ENCODE measurements around the gene ATXN1. TPM values are rescaled to one million over a fixed set of nuclear protein-coding genes. Genes with fewer than 3 reads are reported as not detected.

Gene ATXN1
- total RNA-seq, 4 donors from 2014 or later, result 48.7 to 166 (median 105) TPM

GRCh38 chr6:16783952-16784565, 22.8 kb upstream of the ATXN1 start:
- no peak overlapping the region for H3K27ac ChIP-seq
- TF ChIP-seq POLR2AphosphoS5 (IDR thresholded peaks at IDR 0.05) (no peak), POLR2A (IDR thresholded peaks at IDR 0.05) (no peak), EP300 (IDR thresholded peaks at IDR 0.05; ENCODE audit: low read depth) (no peak), CTCF (IDR thresholded peaks at IDR 0.05) (no peak)
- WGBS, 2 donors (ENCODE audit: low coverage in 1 of 2), result 94% methylated on average over 2 of the region's 2 CpGs; no CpG with 5 or more reads in 1 of the 2 donors
- H3K27me3 ChIP-seq, result no peaks in the 10 kb centered on the region
- intact Hi-C loops (cut with DNase I; ENCODE audit: low total_unique reads), result no loop called here
- no peaks in the 10 kb centered on the region for H3K36me3 ChIP-seq
- H3K9me3 ChIP-seq, result no peaks in the 10 kb centered on the region
- H3K4me3 ChIP-seq, result no peak overlapping the region
- no peaks in the 10 kb centered on the region for H3K4me1 ChIP-seq
- in situ Hi-C loops (cut with MboI; ENCODE audit: low pct_ligation_motif_present in 1 of 4, low pct_unique_long_range_greater_than_20kb in 1 of 4, low sequenced_read_pairs in 3 of 4), result loop anchor here in 1 of 4 donors (25.0 kb wide), 1 partner anchor 278 kb away; no protein-coding TSS in a partner anchor
- DNase-seq, result no peak

DNA sequence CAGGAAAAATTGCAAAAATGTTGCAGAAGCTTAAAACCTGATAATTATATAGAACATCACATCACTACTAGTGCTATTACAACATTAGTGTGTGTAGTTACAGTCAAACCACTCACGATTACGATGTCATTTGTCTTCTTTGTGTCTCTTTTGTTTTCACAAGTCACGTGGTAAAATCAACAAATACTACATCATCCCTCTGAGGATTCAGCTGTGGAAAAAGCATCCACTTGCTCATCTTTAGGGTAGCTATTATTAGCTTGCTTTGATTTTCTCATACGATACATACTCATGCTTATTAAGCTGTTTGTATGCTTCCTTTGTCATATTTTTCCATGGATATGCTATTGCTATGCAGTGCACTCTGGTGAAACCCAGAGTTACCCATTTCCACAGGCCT, 22.2 kb upstream of the ATXN1 start:
- no peak for TF ChIP-seq POLR2A (IDR thresholded peaks at IDR 0.05)
- no peak for TF ChIP-seq EP300 (IDR thresholded peaks at IDR 0.05; ENCODE audit: low read depth)
- TF ChIP-seq CTCF (IDR thresholded peaks at IDR 0.05), result no peak
- no peak for TF ChIP-seq POLR2AphosphoS5 (IDR thresholded peaks at IDR 0.05)
- 60 to 84% methylated on average over 4 of the region's 4 CpGs for WGBS, 2 donors (ENCODE audit: low coverage in 1 of 2)
- H3K27me3 ChIP-seq, result no peaks in the 10 kb centered on the region
- intact Hi-C loops (cut with DNase I; ENCODE audit: low total_unique reads), result no loop called here
- H3K27ac ChIP-seq, result no peak overlapping the region
- in situ Hi-C loops (cut with MboI; ENCODE audit: low pct_ligation_motif_present in 1 of 4, low pct_unique_long_range_greater_than_20kb in 1 of 4, low sequenced_read_pairs in 3 of 4), result loop anchor here in 1 of 4 donors (25.0 kb wide), 1 partner anchor 279 kb away; no protein-coding TSS in a partner anchor
- no peaks in the 10 kb centered on the region for H3K9me3 ChIP-seq
- H3K4me3 ChIP-seq, result no peak overlapping the region
- no peak for DNase-seq
- H3K4me1 ChIP-seq, result no peaks in the 10 kb centered on the region
- no peaks in the 10 kb centered on the region for H3K36me3 ChIP-seq

DNA sequence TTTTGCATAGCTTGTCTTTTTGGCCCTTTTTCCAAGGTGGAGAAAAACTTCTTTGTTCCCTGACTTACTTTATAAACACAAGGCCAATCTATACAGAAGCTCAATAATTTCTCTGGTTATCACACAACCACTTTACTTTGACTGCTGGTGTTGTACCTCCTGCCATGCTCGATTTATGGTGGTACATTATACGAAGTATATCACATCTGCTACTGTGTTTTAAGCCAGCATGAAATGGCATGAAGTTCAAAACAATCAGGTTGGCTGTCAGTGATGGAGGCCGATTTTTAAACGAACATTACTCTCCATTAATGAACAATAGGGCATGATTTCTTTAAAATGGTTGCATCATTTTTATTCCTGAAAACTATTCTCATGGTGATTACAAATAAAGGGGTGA, 21.0 kb upstream of the ATXN1 start:
- no peaks in the 10 kb centered on the region for H3K4me1 ChIP-seq
- no peaks in the 10 kb centered on the region for H3K9me3 ChIP-seq
- intact Hi-C loops (cut with DNase I; ENCODE audit: low total_unique reads), result no loop called here
- in situ Hi-C loops (cut with MboI; ENCODE audit: low pct_ligation_motif_present in 1 of 4, low pct_unique_long_range_greater_than_20kb in 1 of 4, low sequenced_read_pairs in 3 of 4), result loop anchor here in 1 of 4 donors (25.0 kb wide), 1 partner anchor 280 kb away; no protein-coding TSS in a partner anchor
- H3K4me3 ChIP-seq, result no peak overlapping the region
- no peak for TF ChIP-seq POLR2A (IDR thresholded peaks at IDR 0.05)
- H3K27me3 ChIP-seq, result no peaks in the 10 kb centered on the region
- no peaks in the 10 kb centered on the region for H3K36me3 ChIP-seq
- 85 to 94% methylated on average over 4 of the region's 4 CpGs for WGBS, 2 donors (ENCODE audit: low coverage in 1 of 2)
- H3K27ac ChIP-seq, result no peak overlapping the region
- no peak for DNase-seq

DNA sequence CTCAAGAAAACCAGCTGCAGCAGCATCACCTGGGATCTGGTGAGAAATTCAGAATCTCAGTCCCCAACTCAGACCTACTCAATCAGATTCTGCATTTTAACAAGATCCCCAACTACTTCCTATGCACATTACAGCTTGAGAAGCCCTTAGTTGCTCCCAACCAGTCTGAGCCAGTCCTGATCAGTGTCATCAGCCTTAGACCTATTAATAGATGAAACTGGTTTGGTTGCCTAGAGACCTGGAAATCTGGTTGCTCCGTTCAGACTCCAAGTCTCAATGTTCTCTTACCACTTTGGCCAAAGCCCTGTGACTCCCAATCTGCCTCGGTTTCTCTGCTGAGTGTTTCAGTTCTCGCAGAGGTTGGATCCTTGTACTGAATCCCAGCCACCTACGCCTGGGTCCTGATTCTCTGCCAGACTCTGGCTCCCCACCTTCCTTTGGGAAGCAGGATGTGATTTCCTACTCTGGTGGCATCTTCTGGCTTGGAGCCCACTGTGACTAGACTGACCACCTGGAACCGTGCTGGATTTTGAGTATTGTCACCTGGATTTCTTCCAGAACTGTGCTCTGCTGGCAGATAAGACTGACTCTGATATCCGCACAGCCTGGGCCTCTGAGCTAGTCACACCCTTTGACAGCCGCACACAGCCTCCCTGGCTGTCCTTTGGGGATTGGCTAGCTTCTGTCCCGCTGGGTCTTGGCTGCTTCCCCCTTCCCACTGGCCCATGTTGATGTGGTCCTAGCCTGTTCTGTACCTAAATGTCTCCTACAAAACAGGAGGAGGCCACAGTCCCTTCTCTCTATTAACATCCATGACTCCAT, 20.3 kb upstream of the ATXN1 start:
- no peaks in the 10 kb centered on the region for H3K27me3 ChIP-seq
- DNase-seq, result no peak
- intact Hi-C loops (cut with DNase I; ENCODE audit: low total_unique reads), result no loop called here

More for the DNA sequence above, 20.3 kb upstream of the ATXN1 start:
- 88 to 90% methylated on average over 3 to 8 of the region's 8 CpGs for WGBS, 2 donors (ENCODE audit: low coverage in 1 of 2)
- TF ChIP-seq POLR2A (IDR thresholded peaks at IDR 0.05), result no peak
- no peak for TF ChIP-seq EP300 (IDR thresholded peaks at IDR 0.05; ENCODE audit: low read depth)
- no peak for TF ChIP-seq CTCF (IDR thresholded peaks at IDR 0.05)
- no peak for TF ChIP-seq POLR2AphosphoS5 (IDR thresholded peaks at IDR 0.05)
- no peaks in the 10 kb centered on the region for H3K36me3 ChIP-seq
- no peaks in the 10 kb centered on the region for H3K9me3 ChIP-seq
- H3K4me3 ChIP-seq, result no peak overlapping the region
- no peak overlapping the region for H3K27ac ChIP-seq
- in situ Hi-C loops (cut with MboI; ENCODE audit: low pct_ligation_motif_present in 1 of 4, low pct_unique_long_range_greater_than_20kb in 1 of 4, low sequenced_read_pairs in 3 of 4), result loop anchor here in 1 of 4 donors (25.0 kb wide), 1 partner anchor 281 kb away; no protein-coding TSS in a partner anchor
- no peaks in the 10 kb centered on the region for H3K4me1 ChIP-seq

Data from transverse colon (tissue), 4 donors.